ENCODE results near the gene AKAP6.

AKAP6 gene

GRCh38 chr14:32393119-32393518, 64.0 kb downstream of the AKAP6 start:
- no peak for TF ChIP-seq CTCF (IDR thresholded peaks at IDR 0.05; ENCODE audit: borderline replicate concordance, insufficient read depth, low read depth, low read length)
- no peak overlapping the region for H3K4me3 ChIP-seq (ENCODE audit: low read depth, low read length)

GRCh38 chr14:32394038-32394437, 64.9 kb downstream of the AKAP6 start:
- TF ChIP-seq CTCF (IDR thresholded peaks at IDR 0.05; ENCODE audit: borderline replicate concordance, insufficient read depth, low read depth, low read length), result no peak
- no peak overlapping the region for H3K4me3 ChIP-seq (ENCODE audit: low read depth, low read length)

- TF ChIP-seq CTCF (IDR thresholded peaks at IDR 0.05; ENCODE audit: borderline replicate concordance, insufficient read depth, low read depth, low read length), result no peak
- H3K4me3 ChIP-seq (ENCODE audit: low read depth, low read length), result no peak overlapping the region
Measured at GRCh38 chr14:32396885-32397284, 67.8 kb downstream of the AKAP6 start.

GRCh38 chr14:32397861-32398640, 69.0 kb downstream of the AKAP6 start:
- no peak for TF ChIP-seq CTCF (IDR thresholded peaks at IDR 0.05; ENCODE audit: borderline replicate concordance, insufficient read depth, low read depth, low read length)
- no peak overlapping the region for H3K4me3 ChIP-seq (ENCODE audit: low read depth, low read length)

- no peak overlapping the region for H3K4me3 ChIP-seq (ENCODE audit: low read depth, low read length)
- no peak for TF ChIP-seq CTCF (IDR thresholded peaks at IDR 0.05; ENCODE audit: borderline replicate concordance, insufficient read depth, low read depth, low read length)
Measured at GRCh38 chr14:32399920-32400319, 70.8 kb downstream of the AKAP6 start.

- TF ChIP-seq CTCF (IDR thresholded peaks at IDR 0.05; ENCODE audit: borderline replicate concordance, insufficient read depth, low read depth, low read length), result no peak
Measured at GRCh38 chr14:32400480-32400879, 71.4 kb downstream of the AKAP6 start.

GRCh38 chr14:32403021-32403420, 73.9 kb downstream of the AKAP6 start:
- TF ChIP-seq CTCF (IDR thresholded peaks at IDR 0.05; ENCODE audit: borderline replicate concordance, insufficient read depth, low read depth, low read length), result no peak
- H3K4me3 ChIP-seq (ENCODE audit: low read depth, low read length), result no peak overlapping the region

More at GRCh38 chr14:32400480-32400879, 71.4 kb downstream of the AKAP6 start:
- H3K4me3 ChIP-seq (ENCODE audit: low read depth, low read length), result no peak overlapping the region

Data from GM12875 (cell line).